CD14-positive monocyte (primary cell): ENCODE measurements around the gene PNMA8B. TPM values are rescaled to one million over a fixed set of nuclear protein-coding genes. Genes with fewer than 3 reads are reported as not detected.
A peak's percentile ranks its signal among the peaks of the same experiment; 100 is the strongest.

Source experiments
- DNase-seq, 3 donors: peaks; one replicate each; pipeline ENCODE4 v3.0.0-alpha.2; 2011 to 2022
- H2AFZ ChIP-seq: 2 replicates; pipeline ENCODE4 v1.6.0; 2012; ENCODE audit warnings: mild to moderate bottlenecking, low read depth, low read length, inconsistent platforms; ENCODE audit not compliant: insufficient read depth, poor library complexity, severe bottlenecking
- H3K27ac ChIP-seq, 2 donors: 1 replicate in 1 of 2; 2 replicates in 1 of 2; pipeline ENCODE4 v1.5.1; 2012 to 2013; ENCODE audit warnings: low read length in 2 of 2, control low read depth in 1 of 2, inconsistent platforms in 1 of 2, low read depth in 1 of 2, mild to moderate bottlenecking in 1 of 2
- H3K27me3 ChIP-seq, 2 donors: one replicate each; pipeline versions ENCODE4 v1.6.0 to v1.6.1; 2011 to 2013; ENCODE audit warnings: low read length in 2 of 2; ENCODE audit not compliant: control insufficient read depth in 2 of 2, insufficient read depth in 2 of 2
- H3K36me3 ChIP-seq, 2 donors: replicated peaks in 1 of 2; 1 replicate in 1 of 2; 2 replicates in 1 of 2; pipeline versions ENCODE4 v1.5.1 to v1.6.1; 2012 to 2013; ENCODE audit warnings: low read length in 2 of 2, control low read depth in 1 of 2, inconsistent platforms in 1 of 2, mild to moderate bottlenecking in 1 of 2; ENCODE audit not compliant: insufficient read depth in 2 of 2, control insufficient read depth in 1 of 2
- H3K4me1 ChIP-seq, 2 donors: 1 replicate in 1 of 2; 2 replicates in 1 of 2; pipeline versions ENCODE4 v1.5.1 to v1.6.1; 2012 to 2013; ENCODE audit warnings: low read length in 2 of 2, control low read depth in 1 of 2, inconsistent platforms in 1 of 2, mild to moderate bottlenecking in 1 of 2, moderate library complexity in 1 of 2; ENCODE audit not compliant: insufficient read depth in 2 of 2, control insufficient read depth in 1 of 2
- H3K4me2 ChIP-seq: replicated peaks from 2 replicates; pipeline ENCODE3; 2012; ENCODE audit warnings: low read length, moderate library complexity, mild to moderate bottlenecking; ENCODE audit not compliant: poor library complexity, severe bottlenecking; ENCODE audit errors: extremely low read depth
- H3K4me3 ChIP-seq, 3 experiments: fragments of 200-600 bp in 1 of 3; sonication (generic) in 1 of 3; replicated peaks in 1 of 3; 1 replicate in 2 of 3; 2 replicates in 1 of 3; pipeline ENCODE4 v1.5.1; 2011 to 2013; ENCODE audit warnings: low read length in 3 of 3, mild to moderate bottlenecking in 3 of 3, control low read depth in 2 of 3, low read depth in 2 of 3, inconsistent platforms in 1 of 3, moderate library complexity in 1 of 3
- H3K79me2 ChIP-seq: 2 replicates; pipeline ENCODE4 v1.6.0; 2012; ENCODE audit warnings: mild to moderate bottlenecking, control low read depth, inconsistent platforms, low read length, moderate library complexity; ENCODE audit not compliant: insufficient read depth
- H3K9ac ChIP-seq: 2 replicates; pipeline ENCODE4 v1.6.0; 2017; ENCODE audit warnings: low read length, mild to moderate bottlenecking; ENCODE audit not compliant: insufficient read depth, poor library complexity, severe bottlenecking
- H3K9me3 ChIP-seq, 2 donors: replicated peaks in 1 of 2; 1 replicate in 1 of 2; 2 replicates in 1 of 2; pipeline versions ENCODE4 v1.5.1 to v1.6.1; 2012 to 2013; ENCODE audit warnings: low read length in 2 of 2, control low read depth in 1 of 2; ENCODE audit not compliant: control insufficient read depth in 1 of 2, insufficient read depth in 1 of 2
- H4K20me1 ChIP-seq: 2 replicates; pipeline ENCODE4 v1.6.0; 2012; ENCODE audit warnings: mild to moderate bottlenecking, low read length, control low read depth, moderate library complexity; ENCODE audit not compliant: insufficient read depth
- H3K27ac Mint-ChIP-seq, 7 donors: one replicate each; pipeline ENCODE4 v1.8.0; 2020; ENCODE audit warnings: mild to moderate bottlenecking in 7 of 7, mixed read lengths in 7 of 7, moderate library complexity in 6 of 7, inconsistent platforms in 2 of 7
- H3K27me3 Mint-ChIP-seq, 3 donors: one replicate each; pipeline ENCODE4 v1.8.0; 2021 to 2022; ENCODE audit warnings: low read depth in 3 of 3, mild to moderate bottlenecking in 3 of 3, mixed read lengths in 3 of 3, moderate library complexity in 3 of 3, inconsistent platforms in 1 of 3
- H3K36me3 Mint-ChIP-seq, 2 donors: one replicate each; pipeline ENCODE4 v1.8.0; 2020; ENCODE audit warnings: mixed read lengths in 2 of 2, inconsistent platforms in 1 of 2, mild to moderate bottlenecking in 1 of 2
- H3K4me1 Mint-ChIP-seq: one replicate; pipeline ENCODE4 v1.8.0; 2020; ENCODE audit warnings: mild to moderate bottlenecking, mixed read lengths
- H3K4me3 Mint-ChIP-seq, 2 donors: one replicate each; pipeline ENCODE4 v1.8.0; 2020; ENCODE audit warnings: mild to moderate bottlenecking in 2 of 2, mixed read lengths in 2 of 2, moderate library complexity in 1 of 2
- H3K9me3 Mint-ChIP-seq, 7 donors: one replicate each; pipeline ENCODE4 v1.8.0; 2020 to 2022; ENCODE audit warnings: mixed read lengths in 7 of 7, mild to moderate bottlenecking in 6 of 7, moderate library complexity in 6 of 7, inconsistent platforms in 2 of 7
- WGBS: methylation state at CpG from one replicate; pipeline ENCODE4 v1.1.5; 2013; ENCODE audit warnings: missing lambda C conversion rate; ENCODE audit not compliant: insufficient coverage; 5-methylcytosine and 5-hydroxymethylcytosine counted together
- intact Hi-C, 2 donors: fragments of 100-400 bp; cut with micrococcal nuclease; formaldehyde crosslinking; loops; one replicate each; pipeline versions ENCODE4 v1.15.0 to v1.15.1; 2023
- polyA plus RNA-seq, 3 donors: library from polyadenylated mRNA; depleted of rRNA in 1 of 3; unstranded in 2 of 3; stranded (reverse) in 1 of 3; fragments of 300-500 nt in 2 of 3; fragments of >200 nt in 1 of 3; fragmentation: Illumina TruSeq in 2 of 3; gene quantifications; 1 replicate in 2 of 3; 2 replicates in 1 of 3; pipeline ENCODE4 v1.2.3, GENCODE V29; 2012 to 2021
- TF ChIP-seq, protein P1 (sequence below): fragments of 200-600 bp; IDR thresholded peaks from one replicate; pipeline ENCODE4 v1.8.0; 2022; ENCODE audit warnings: antibody characterized with exemption, mild to moderate bottlenecking

PNMA8B gene
- polyA plus RNA-seq, 3 donors = 0.07 to 0.16 TPM; not detected in 1

DNA sequence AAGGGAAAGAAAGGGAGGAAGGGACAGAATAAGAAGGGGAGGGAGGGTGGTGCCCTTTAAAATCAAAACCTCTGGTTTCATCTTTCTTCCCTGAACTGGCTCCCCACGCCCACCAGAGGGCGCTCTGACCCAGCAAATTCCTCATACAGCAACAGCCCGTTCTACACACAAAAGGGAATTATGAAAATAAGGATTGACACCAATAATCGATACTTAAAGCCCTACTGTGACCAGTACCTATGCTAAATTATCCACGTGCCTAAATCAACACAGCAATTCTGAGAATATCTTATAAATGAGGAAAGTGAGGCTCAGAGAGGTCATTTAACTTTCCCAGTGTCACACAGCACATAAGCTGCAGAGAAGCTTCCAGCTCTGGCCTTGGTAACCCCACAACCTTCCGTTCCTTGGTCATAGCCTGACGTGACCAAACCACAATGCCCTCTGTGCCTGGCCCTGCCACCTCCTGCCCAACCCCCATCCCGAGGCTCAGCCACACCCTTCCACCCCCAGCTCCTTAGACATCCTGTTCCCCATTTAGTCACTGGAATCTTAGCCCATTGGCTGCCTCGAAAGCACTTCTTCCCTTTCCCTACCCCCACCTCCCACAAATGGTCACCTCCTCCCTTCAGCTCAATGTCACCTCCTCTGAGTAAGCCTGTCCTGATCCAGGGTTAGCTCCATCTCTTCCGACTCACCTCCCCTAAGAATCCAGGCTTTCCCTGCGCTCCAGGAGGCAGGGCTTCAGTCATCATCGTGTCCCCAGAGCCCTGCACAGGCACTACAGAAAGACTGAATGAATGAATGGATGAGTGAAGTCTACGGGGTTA lies 34.2 kb upstream of the PNMA8B start:
- H3K4me2 ChIP-seq = peak overlapping the region; percentile 64
- peaks cover 38 to 43% of the 10 kb centered on the region in 2 donors for H3K4me1 ChIP-seq
- Mint-ChIP-seq H3K36me3 (no peaks in the 10 kb centered on the region), H3K4me1 (peaks cover 43% of the 10 kb centered on the region), H3K27ac (peak overlapping the region; percentile 95 to 99 (median 98)), H3K4me3 (peak overlapping the region; percentile 49 to 82), H3K9me3 (peaks cover 2 to 15% (median 7%) of the 10 kb centered on the region in 7 donors), H3K27me3 (peaks cover 5 to 9% (median 9%) of the 10 kb centered on the region in 3 donors)
- H3K4me3 ChIP-seq = peak overlapping the region in 2 of 3 experiments; percentile 11 to 57
- peaks cover 0 to 3% of the 10 kb centered on the region in 2 donors for H3K9me3 ChIP-seq
- H4K20me1 ChIP-seq = no peaks in the 10 kb centered on the region
- intact Hi-C loops = loop anchor here (1.0 to 10.0 kb wide), 6 partner anchors 12 to 215 kb away; partner anchors contain the start of genes DACT3 (in 2 of the 2), FKRP (in 1 of the 2) and STRN4 (in 1 of the 2)
- H3K36me3 ChIP-seq = no peaks in the 10 kb centered on the region
- TF ChIP-seq, protein P1, sequence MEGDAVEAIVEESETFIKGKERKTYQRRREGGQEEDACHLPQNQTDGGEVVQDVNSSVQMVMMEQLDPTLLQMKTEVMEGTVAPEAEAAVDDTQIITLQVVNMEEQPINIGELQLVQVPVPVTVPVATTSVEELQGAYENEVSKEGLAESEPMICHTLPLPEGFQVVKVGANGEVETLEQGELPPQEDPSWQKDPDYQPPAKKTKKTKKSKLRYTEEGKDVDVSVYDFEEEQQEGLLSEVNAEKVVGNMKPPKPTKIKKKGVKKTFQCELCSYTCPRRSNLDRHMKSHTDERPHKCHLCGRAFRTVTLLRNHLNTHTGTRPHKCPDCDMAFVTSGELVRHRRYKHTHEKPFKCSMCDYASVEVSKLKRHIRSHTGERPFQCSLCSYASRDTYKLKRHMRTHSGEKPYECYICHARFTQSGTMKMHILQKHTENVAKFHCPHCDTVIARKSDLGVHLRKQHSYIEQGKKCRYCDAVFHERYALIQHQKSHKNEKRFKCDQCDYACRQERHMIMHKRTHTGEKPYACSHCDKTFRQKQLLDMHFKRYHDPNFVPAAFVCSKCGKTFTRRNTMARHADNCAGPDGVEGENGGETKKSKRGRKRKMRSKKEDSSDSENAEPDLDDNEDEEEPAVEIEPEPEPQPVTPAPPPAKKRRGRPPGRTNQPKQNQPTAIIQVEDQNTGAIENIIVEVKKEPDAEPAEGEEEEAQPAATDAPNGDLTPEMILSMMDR = peak; percentile 95
- peak; percentile 99 to 100 (median 100) for DNase-seq
- no peaks in the 10 kb centered on the region for H3K79me2 ChIP-seq
- peak overlapping the region; percentile 37 for H3K9ac ChIP-seq
- 0% methylated on average over 4 of the region's 13 CpGs for WGBS
- peak overlapping the region; percentile 82 for H2AFZ ChIP-seq
- H3K27ac ChIP-seq = peak overlapping the region; percentile 85 to 91
- no peaks in the 10 kb centered on the region for H3K27me3 ChIP-seq
